HG03103 (cell line): ENCODE results near the gene MOXD1.

Source experiments
- ATAC-seq: cut with Tn5 transposase; IDR thresholded peaks from one replicate; pipeline ENCODE4 v1.9.1; 2021; ENCODE audit warnings: low read depth; ENCODE audit not compliant: unreplicated experiment

The MOXD1 gene

DNA sequence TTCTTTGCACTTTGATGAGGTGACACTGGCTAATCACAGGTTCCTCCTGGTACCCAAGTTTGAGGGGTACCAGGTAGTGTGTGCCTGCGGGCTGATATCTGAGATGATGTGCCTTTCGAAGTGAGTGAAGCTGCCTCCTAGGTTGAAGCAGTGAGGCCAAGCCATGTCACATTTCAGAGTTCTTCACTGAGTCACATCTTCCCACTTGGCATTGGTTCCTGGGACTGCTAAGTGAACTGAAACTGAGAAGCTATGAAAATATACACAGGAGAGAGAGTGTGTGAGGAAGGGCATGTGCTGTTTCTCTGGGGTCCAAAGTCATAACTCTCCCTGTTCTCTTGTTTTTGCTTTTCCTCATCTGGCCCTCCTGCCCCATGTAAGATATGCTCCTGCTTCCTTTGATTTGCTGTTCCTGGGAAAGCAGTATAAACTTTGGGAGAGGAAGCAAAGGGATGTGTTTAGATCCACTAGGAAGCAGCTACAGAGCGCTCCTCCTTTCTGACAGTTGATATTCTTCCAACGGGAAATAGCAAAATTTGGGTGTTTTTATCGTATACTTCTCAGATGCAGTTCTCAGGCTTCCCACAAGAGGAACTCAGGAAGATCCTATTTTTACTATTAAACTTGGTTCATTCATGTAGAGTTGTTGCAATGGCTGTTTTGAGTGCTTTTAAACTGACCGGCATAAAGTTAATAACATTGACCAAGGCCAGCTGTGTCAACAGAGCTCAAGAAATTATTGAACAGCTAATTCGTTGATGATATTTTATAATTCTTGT lies 153.7 kb downstream of the MOXD1 start:
- no peak for ATAC-seq

- no peak for ATAC-seq
Observed at GRCh38 chr6:132246632-132247270, 154.5 kb downstream of the MOXD1 start.

DNA sequence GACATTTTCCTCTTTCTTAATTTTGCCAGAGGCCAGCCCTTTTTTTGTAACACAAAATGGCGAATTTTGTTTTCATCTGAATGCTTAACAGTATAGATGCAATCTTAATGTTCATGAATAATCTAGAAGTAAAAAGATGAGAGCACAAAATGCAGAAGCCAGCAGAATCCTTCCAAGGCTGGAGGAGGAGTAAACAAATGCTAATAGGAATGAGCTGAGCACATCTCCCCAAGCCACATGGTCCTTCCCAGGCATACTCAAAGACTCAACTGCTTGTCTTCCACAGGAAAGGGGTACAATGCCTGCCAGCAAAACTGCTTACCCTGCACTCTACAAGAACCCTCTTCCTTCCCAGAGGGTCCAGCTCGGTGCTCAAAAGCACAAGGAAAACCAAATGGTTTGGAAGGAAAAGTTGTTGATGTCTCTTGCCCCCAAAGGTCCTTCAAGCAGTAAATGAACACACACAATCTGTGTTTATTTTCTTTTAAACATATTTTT lies 155.1 kb downstream of the MOXD1 start:
- ATAC-seq, result no peak
